OCI-M2 (cell line): ENCODE measurements around the gene UNC5A.

Source experiments
- DNase-seq: peaks from one replicate; lab custom pipeline; 2025; ENCODE audit not compliant: unreplicated experiment; lab: John Stamatoyannopoulos, UW

UNC5A gene

GRCh38 chr5:176891331-176891958 lies 81.1 kb downstream of the UNC5A start:
- no peak for DNase-seq

- DNase-seq, result no peak
Measured at GRCh38 chr5:176892663-176893062, 82.3 kb downstream of the UNC5A start.

- DNase-seq, result no peak
Measured at GRCh38 chr5:176894298-176894697, 83.9 kb downstream of the UNC5A start.

GRCh38 chr5:176895831-176896230 lies 85.5 kb downstream of the UNC5A start:
- no peak for DNase-seq

- DNase-seq, result no peak
Measured at GRCh38 chr5:176897263-176897662, 86.9 kb downstream of the UNC5A start.

GRCh38 chr5:176899296-176899891 lies 89.0 kb downstream of the UNC5A start, which contains the start of gene HK3:
TSS of gene HK3 (minus strand) at chr5:176899346. CDS start at chr5:176896159, 3,187 bp downstream.
- no peak for DNase-seq

GRCh38 chr5:176899946-176900779 lies 89.8 kb downstream of the UNC5A start:
- no peak for DNase-seq

GRCh38 chr5:176900780-176901204 lies 90.4 kb downstream of the UNC5A start:
- DNase-seq, result no peak

GRCh38 chr5:176901260-176902101 lies 91.1 kb downstream of the UNC5A start:
- no peak for DNase-seq

GRCh38 chr5:176902102-176902814 lies 91.9 kb downstream of the UNC5A start:
- no peak for DNase-seq

- no peak for DNase-seq
Measured at GRCh38 chr5:176902911-176903664, 92.7 kb downstream of the UNC5A start.

- no peak for DNase-seq
Measured at GRCh38 chr5:176904276-176904675, 93.9 kb downstream of the UNC5A start.

- no peak for DNase-seq
Measured at GRCh38 chr5:176906126-176906525, 95.8 kb downstream of the UNC5A start.

- DNase-seq, result no peak
Measured at GRCh38 chr5:176906796-176907195, 96.4 kb downstream of the UNC5A start.

- DNase-seq, result no peak
Measured at GRCh38 chr5:176908675-176909368, 98.5 kb downstream of the UNC5A start.

- DNase-seq, result no peak
Measured at GRCh38 chr5:176912115-176912514, 101.8 kb downstream of the UNC5A start.

- DNase-seq, result no peak
Measured at GRCh38 chr5:176915906-176916305, 105.5 kb downstream of the UNC5A start.

- no peak for DNase-seq
Measured at GRCh38 chr5:176916337-176916736, 106.0 kb downstream of the UNC5A start.

- no peak for DNase-seq
Measured at GRCh38 chr5:176918613-176919012, 108.3 kb downstream of the UNC5A start.
